Prostate gland (tissue), 2 donors: ENCODE measurements around the gene MLLT1.

Source experiments
- CTCF ChIP-seq, 4 experiments: fragments of 200-600 bp in 2 of 4; fragments of 450-650 bp in 2 of 4; sonication (generic) in 2 of 4; IDR thresholded peaks; 1 replicate in 3 of 4; 2 replicates in 1 of 4; pipeline ENCODE4 v1.5.1; 2016 to 2019; ENCODE audit warnings: antibody characterized with exemption in 4 of 4, mild to moderate bottlenecking in 2 of 4, moderate library complexity in 2 of 4
- POLR2AphosphoS5 ChIP-seq: sonication (generic); formaldehyde crosslinking; IDR thresholded peaks from one replicate; pipeline ENCODE4 v1.6.1; 2017; ENCODE audit warnings: antibody characterized with exemption

GRCh38 chr19:6199240-6199994, 80.4 kb downstream of the MLLT1 start:
- TF ChIP-seq CTCF (IDR thresholded peaks at IDR 0.05), result peak in 3 of 4 experiments; percentile 13 to 84 (median 63)
- TF ChIP-seq POLR2AphosphoS5, result peak; percentile 93
